BLaER1 (cell line): Measurements from ENCODE around the gene INTS1.

ENCODE experiments used
- H3K27ac ChIP-seq: shearing (Covaris generic); formaldehyde crosslinking; 2 replicates; pipeline ENCODE4 v1.8.1; 2022
- H3K27me3 ChIP-seq: shearing (Covaris generic); formaldehyde crosslinking; 2 replicates; pipeline ENCODE4 v1.8.1; 2022
- H3K36me3 ChIP-seq: shearing (Covaris generic); formaldehyde crosslinking; 2 replicates; pipeline ENCODE4 v1.8.1; 2022
- H3K4me1 ChIP-seq: shearing (Covaris generic); formaldehyde crosslinking; 2 replicates; pipeline ENCODE4 v1.8.1; 2022
- H3K4me2 ChIP-seq: shearing (Covaris generic); formaldehyde crosslinking; 2 replicates; pipeline ENCODE4 v1.8.1; 2022
- H3K4me3 ChIP-seq: shearing (Covaris generic); formaldehyde crosslinking; 2 replicates; pipeline ENCODE4 v1.8.1; 2022
- H3K9ac ChIP-seq: shearing (Covaris generic); formaldehyde crosslinking; 2 replicates; pipeline ENCODE4 v1.8.1; 2022
- H3K9me3 ChIP-seq: shearing (Covaris generic); formaldehyde crosslinking; 2 replicates; pipeline ENCODE4 v1.8.1; 2022
- H4K20me1 ChIP-seq: shearing (Covaris generic); formaldehyde crosslinking; 2 replicates; pipeline ENCODE4 v1.8.1; 2022
- Cebpa-rat ChIP-seq: shearing (Covaris generic); IDR thresholded peaks from 2 replicates; pipeline ENCODE4 v1.8.1; 2022

INTS1 gene

DNA sequence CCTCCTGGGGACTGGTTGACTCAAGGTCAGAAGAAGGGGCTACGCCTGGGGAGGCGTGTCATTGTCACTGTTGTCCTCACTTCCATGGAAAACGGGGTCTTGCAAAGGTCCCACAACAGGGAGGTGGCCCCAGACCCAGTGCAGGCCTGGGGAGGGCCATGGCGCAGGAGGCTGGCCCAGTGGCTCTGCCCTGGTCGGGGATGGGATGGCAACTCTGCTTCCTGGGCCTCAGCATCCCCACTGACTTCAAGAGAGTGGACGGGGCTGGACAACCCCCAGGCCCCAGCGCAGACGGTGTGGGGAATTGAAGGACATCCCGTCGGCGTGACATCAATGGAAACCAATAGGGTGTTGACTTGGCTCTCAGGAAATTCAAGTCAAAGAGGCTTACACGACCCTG is 80.1 kb downstream of the INTS1 start:
- H3K4me3 ChIP-seq, result no peak overlapping the region
- no peak overlapping the region for H3K27ac ChIP-seq
- TF ChIP-seq Cebpa-rat, result no peak
- no peak overlapping the region for H3K4me2 ChIP-seq
- no peaks in the 10 kb centered on the region for H3K9me3 ChIP-seq
- H3K9ac ChIP-seq, result no peak overlapping the region
- H4K20me1 ChIP-seq, result no peaks in the 10 kb centered on the region
- H3K4me1 ChIP-seq, result peaks cover 28% of the 10 kb centered on the region
- H3K27me3 ChIP-seq, result peaks cover 6% of the 10 kb centered on the region; the same call in 1 of the 2 replicates
- no peaks in the 10 kb centered on the region for H3K36me3 ChIP-seq

DNA sequence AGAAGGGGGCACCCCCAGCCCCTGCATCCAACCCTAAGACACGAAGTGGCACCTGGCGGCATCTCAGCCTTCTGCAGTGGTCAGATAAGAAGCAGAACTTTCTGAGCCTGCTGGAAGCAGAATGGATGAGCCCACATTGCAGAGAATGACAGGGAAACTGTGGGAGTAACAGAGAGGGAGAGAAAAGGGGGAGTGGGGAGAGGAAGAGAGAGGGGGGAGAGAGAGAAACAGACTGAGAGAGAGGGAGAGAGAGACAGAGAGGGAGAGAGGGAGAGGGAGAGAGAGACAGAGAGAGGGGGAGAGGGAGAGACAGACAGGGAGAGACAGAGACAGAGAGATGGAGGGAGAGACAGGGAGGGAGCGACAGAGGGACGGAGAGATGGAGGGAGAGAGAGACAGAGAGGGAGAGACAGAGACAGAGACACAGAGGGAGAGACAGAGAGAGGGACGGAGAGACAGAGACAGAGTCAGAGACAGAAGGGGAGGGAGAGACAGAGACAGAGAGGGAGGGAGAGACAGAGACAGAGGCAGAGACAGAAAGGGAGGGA is 80.9 kb downstream of the INTS1 start:
- Histone ChIP-seq H3K4me1 (peaks cover 23% of the 10 kb centered on the region), H3K9ac (no peak overlapping the region; the same call in 1 of the 2 replicates), H3K27me3 (peaks cover 6% of the 10 kb centered on the region; the same call in 1 of the 2 replicates), H3K36me3 (no peaks in the 10 kb centered on the region), H3K4me2 (peak overlapping the region; percentile 86), H4K20me1 (no peaks in the 10 kb centered on the region), H3K4me3 (no peak overlapping the region), H3K9me3 (no peaks in the 10 kb centered on the region), H3K27ac (no peak overlapping the region)
- no peak for TF ChIP-seq Cebpa-rat

- Histone ChIP-seq H3K36me3 (no peaks in the 10 kb centered on the region), H3K4me1 (peaks cover 29% of the 10 kb centered on the region)
Observed at GRCh38 chr7:1422512-1423263, 81.5 kb downstream of the INTS1 start.

DNA sequence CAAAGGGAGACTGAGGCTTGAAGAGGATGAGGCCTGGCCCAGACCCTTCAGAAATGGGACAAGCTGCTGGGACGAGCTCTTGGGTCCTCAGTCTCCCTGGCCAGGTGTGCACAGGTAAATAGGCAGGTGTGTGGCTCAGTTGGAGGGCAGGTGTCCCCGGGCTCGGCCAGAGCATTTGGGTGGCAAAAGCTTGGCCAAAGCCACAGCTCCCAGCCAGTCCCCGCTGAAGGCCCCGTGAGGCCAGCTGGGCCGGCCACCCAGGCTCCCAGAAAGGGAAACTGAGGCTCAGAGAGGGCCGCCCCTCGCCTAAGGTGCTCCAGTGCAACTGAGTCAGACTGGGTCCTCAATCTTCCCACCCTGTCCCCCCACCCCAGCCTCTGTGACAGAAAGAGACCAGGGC is 82.2 kb downstream of the INTS1 start:
- Histone ChIP-seq H3K9ac (no peak overlapping the region), H3K27ac (no peak overlapping the region), H3K4me1 (peaks cover 37% of the 10 kb centered on the region), H3K4me3 (no peak overlapping the region), H3K4me2 (no peak overlapping the region; the same call in 1 of the 2 replicates), H4K20me1 (no peaks in the 10 kb centered on the region), H3K27me3 (peaks cover 6% of the 10 kb centered on the region; the same call in 1 of the 2 replicates), H3K36me3 (no peaks in the 10 kb centered on the region), H3K9me3 (no peaks in the 10 kb centered on the region)
- no peak for TF ChIP-seq Cebpa-rat

More at GRCh38 chr7:1422512-1423263, 81.5 kb downstream of the INTS1 start:
- no peaks in the 10 kb centered on the region for H3K9me3 ChIP-seq
- no peak overlapping the region for H3K27ac ChIP-seq
- peak overlapping the region; percentile 86 for H3K4me2 ChIP-seq
- no peak for TF ChIP-seq Cebpa-rat
- H4K20me1 ChIP-seq, result no peaks in the 10 kb centered on the region
- peaks cover 6% of the 10 kb centered on the region; the same call in 1 of the 2 replicates for H3K27me3 ChIP-seq
- H3K9ac ChIP-seq, result no peak overlapping the region; the same call in 1 of the 2 replicates
- H3K4me3 ChIP-seq, result no peak overlapping the region

GRCh38 chr7:1421020-1421790 is 83.0 kb downstream of the INTS1 start:
- Histone ChIP-seq H3K27me3 (peaks cover 6% of the 10 kb centered on the region; the same call in 1 of the 2 replicates), H3K36me3 (no peaks in the 10 kb centered on the region), H3K4me1 (peaks cover 41% of the 10 kb centered on the region), H3K9ac (no peak overlapping the region), H3K4me2 (no peak overlapping the region), H3K9me3 (no peaks in the 10 kb centered on the region), H4K20me1 (no peaks in the 10 kb centered on the region), H3K4me3 (no peak overlapping the region), H3K27ac (no peak overlapping the region)
- no peak for TF ChIP-seq Cebpa-rat
